ENCODE data around the gene KCNMA1.
"Not testable (repeated sequence)": the region's sequence is repeated elsewhere in the genome, so short reads cannot be mapped to it uniquely, and the experiment has no call there.

The KCNMA1 gene

DNA sequence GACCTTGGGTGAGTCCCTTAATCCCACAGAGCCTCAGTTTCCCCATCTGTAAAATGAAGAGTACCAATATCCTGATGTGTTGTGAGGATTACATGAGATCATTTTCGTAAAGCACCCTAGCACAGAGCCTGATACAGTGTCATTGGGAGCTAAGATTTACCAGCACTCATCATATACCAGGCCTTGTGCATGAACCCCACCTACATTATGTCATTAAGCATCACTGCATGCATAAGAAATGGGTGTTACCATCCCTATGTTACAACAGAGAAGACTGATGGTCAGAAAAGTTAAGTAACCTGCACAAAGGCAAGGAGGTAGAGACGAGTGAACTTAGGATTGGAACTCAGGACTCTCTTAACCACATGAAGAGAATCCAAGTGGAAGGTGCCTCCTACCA, 290.6 kb downstream of the KCNMA1 start:
- no peak overlapping the region for H2AFZ ChIP-seq (ENCODE audit: low read depth)
- no peak overlapping the region for H3K9ac ChIP-seq
- no peaks in the 10 kb centered on the region for H3K4me1 ChIP-seq (ENCODE audit: low read depth, poor library complexity, severe bottlenecking)
- no peak overlapping the region for H3K4me2 ChIP-seq
- H3K27ac ChIP-seq, result no peak overlapping the region
- no peaks in the 10 kb centered on the region for H3K79me2 ChIP-seq (ENCODE audit: insufficient read depth, low read depth)
- H3K27me3 ChIP-seq (ENCODE audit: insufficient read depth, low read depth), result no peaks in the 10 kb centered on the region
- TF ChIP-seq, protein P1, sequence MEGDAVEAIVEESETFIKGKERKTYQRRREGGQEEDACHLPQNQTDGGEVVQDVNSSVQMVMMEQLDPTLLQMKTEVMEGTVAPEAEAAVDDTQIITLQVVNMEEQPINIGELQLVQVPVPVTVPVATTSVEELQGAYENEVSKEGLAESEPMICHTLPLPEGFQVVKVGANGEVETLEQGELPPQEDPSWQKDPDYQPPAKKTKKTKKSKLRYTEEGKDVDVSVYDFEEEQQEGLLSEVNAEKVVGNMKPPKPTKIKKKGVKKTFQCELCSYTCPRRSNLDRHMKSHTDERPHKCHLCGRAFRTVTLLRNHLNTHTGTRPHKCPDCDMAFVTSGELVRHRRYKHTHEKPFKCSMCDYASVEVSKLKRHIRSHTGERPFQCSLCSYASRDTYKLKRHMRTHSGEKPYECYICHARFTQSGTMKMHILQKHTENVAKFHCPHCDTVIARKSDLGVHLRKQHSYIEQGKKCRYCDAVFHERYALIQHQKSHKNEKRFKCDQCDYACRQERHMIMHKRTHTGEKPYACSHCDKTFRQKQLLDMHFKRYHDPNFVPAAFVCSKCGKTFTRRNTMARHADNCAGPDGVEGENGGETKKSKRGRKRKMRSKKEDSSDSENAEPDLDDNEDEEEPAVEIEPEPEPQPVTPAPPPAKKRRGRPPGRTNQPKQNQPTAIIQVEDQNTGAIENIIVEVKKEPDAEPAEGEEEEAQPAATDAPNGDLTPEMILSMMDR (conservative IDR thresholded peaks at IDR 0.05; ENCODE audit: low read depth, low read length), result no peak
- H3K36me3 ChIP-seq (ENCODE audit: insufficient read depth), result no peaks in the 10 kb centered on the region
- H3K4me3 ChIP-seq (IDR thresholded peaks at IDR 0.05; ENCODE audit: insufficient read depth, low read depth, low read length), result no peak overlapping the region
- no peaks in the 10 kb centered on the region for H4K20me1 ChIP-seq (ENCODE audit: insufficient read depth)

GRCh38 chr10:77341055-77341454, 296.6 kb downstream of the KCNMA1 start:
- Histone ChIP-seq H3K27ac (no peak overlapping the region), H4K20me1 (ENCODE audit: insufficient read depth) (no peaks in the 10 kb centered on the region), H2AFZ (ENCODE audit: low read depth) (no peak overlapping the region), H3K9ac (no peak overlapping the region), H3K27me3 (ENCODE audit: insufficient read depth, low read depth) (no peaks in the 10 kb centered on the region), H3K4me1 (ENCODE audit: low read depth, poor library complexity, severe bottlenecking) (no peaks in the 10 kb centered on the region), H3K36me3 (ENCODE audit: insufficient read depth) (no peaks in the 10 kb centered on the region), H3K4me3 (IDR thresholded peaks at IDR 0.05; ENCODE audit: insufficient read depth, low read depth, low read length) (no peak overlapping the region), H3K4me2 (no peak overlapping the region), H3K79me2 (ENCODE audit: insufficient read depth, low read depth) (no peaks in the 10 kb centered on the region)
- TF ChIP-seq, protein P1 (conservative IDR thresholded peaks at IDR 0.05; ENCODE audit: low read depth, low read length), result no peak

GRCh38 chr10:77339872-77340271, 297.7 kb downstream of the KCNMA1 start:
- H3K4me3 ChIP-seq (IDR thresholded peaks at IDR 0.05; ENCODE audit: insufficient read depth, low read depth, low read length); H4K20me1 ChIP-seq (ENCODE audit: insufficient read depth); H3K9ac ChIP-seq; H3K27ac ChIP-seq; H3K27me3 ChIP-seq (ENCODE audit: insufficient read depth, low read depth); H2AFZ ChIP-seq (ENCODE audit: low read depth); H3K79me2 ChIP-seq (ENCODE audit: insufficient read depth, low read depth); H3K4me2 ChIP-seq; H3K4me1 ChIP-seq (ENCODE audit: low read depth, poor library complexity, severe bottlenecking); H3K36me3 ChIP-seq (ENCODE audit: insufficient read depth): not testable (repeated sequence)

DNA sequence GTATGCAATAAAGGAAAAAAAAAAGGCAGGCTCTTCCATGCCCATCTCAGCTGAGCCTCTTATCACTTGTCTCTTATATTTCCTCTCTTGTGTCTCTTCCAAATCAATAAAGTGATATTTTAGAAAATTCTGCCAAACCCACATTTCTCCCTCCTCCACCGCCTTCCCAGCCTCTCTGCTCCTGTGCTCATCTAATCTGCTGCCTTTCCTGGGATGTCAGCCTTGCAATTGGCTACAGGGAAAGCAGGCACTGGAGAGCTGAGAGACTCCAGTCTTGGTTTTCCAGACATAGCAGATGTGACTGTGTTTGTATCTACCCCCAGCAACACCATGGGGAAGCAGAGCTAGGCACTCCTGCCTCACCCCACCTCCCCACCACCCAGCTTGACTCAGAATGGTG, 298.4 kb downstream of the KCNMA1 start:
- TF ChIP-seq, protein P1 (conservative IDR thresholded peaks at IDR 0.05; ENCODE audit: low read depth, low read length), result no peak
- H4K20me1 ChIP-seq (ENCODE audit: insufficient read depth), result no peaks in the 10 kb centered on the region
- no peaks in the 10 kb centered on the region for H3K4me1 ChIP-seq (ENCODE audit: low read depth, poor library complexity, severe bottlenecking)
- H3K27me3 ChIP-seq (ENCODE audit: insufficient read depth, low read depth), result no peaks in the 10 kb centered on the region
- no peaks in the 10 kb centered on the region for H3K79me2 ChIP-seq (ENCODE audit: insufficient read depth, low read depth)
- no peak overlapping the region for H3K4me3 ChIP-seq (IDR thresholded peaks at IDR 0.05; ENCODE audit: insufficient read depth, low read depth, low read length)
- no peak overlapping the region for H3K4me2 ChIP-seq
- H2AFZ ChIP-seq (ENCODE audit: low read depth), result no peak overlapping the region
- no peaks in the 10 kb centered on the region for H3K36me3 ChIP-seq (ENCODE audit: insufficient read depth)
- H3K27ac ChIP-seq, result no peak overlapping the region
- H3K9ac ChIP-seq, result no peak overlapping the region

- Histone ChIP-seq H3K4me2 (no peak overlapping the region), H4K20me1 (ENCODE audit: insufficient read depth) (no peaks in the 10 kb centered on the region), H3K4me1 (ENCODE audit: low read depth, poor library complexity, severe bottlenecking) (no peaks in the 10 kb centered on the region), H3K4me3 (IDR thresholded peaks at IDR 0.05; ENCODE audit: insufficient read depth, low read depth, low read length) (no peak overlapping the region), H3K27me3 (ENCODE audit: insufficient read depth, low read depth) (no peaks in the 10 kb centered on the region), H3K36me3 (ENCODE audit: insufficient read depth) (no peaks in the 10 kb centered on the region), H3K9ac (no peak overlapping the region), H2AFZ (ENCODE audit: low read depth) (no peak overlapping the region), H3K27ac (no peak overlapping the region), H3K79me2 (ENCODE audit: insufficient read depth, low read depth) (no peaks in the 10 kb centered on the region)
- TF ChIP-seq, protein P1 (conservative IDR thresholded peaks at IDR 0.05; ENCODE audit: low read depth, low read length), result no peak
Measured at GRCh38 chr10:77338143-77338542, 299.5 kb downstream of the KCNMA1 start.

Data from KMS-11 (cell line).